WTC11 (cell line): Measurements from ENCODE around the gene PRR5L. TPM values are rescaled to one million over a fixed set of nuclear protein-coding genes. Genes with fewer than 3 reads are reported as not detected.
A peak's percentile ranks its signal among the peaks of the same experiment; 100 is the strongest.
"Not testable (repeated sequence)": the region's sequence is repeated elsewhere in the genome, so short reads cannot be mapped to it uniquely, and the experiment has no call there.

ENCODE experiments used
- ATAC-seq: fragments of 200-7000 bp; cut with Tn5 transposase; 2 replicates; pipeline ENCODE4 v1.10.0; 2021; ENCODE audit warnings: mild to moderate bottlenecking, moderate library complexity
- CTCF ChIA-PET: fragments of 300-600 bp; sonication (Branson Sonifier 250); formaldehyde crosslinking; loops from one replicate; lab custom pipeline; 2021; ENCODE audit warnings: antibody characterized with exemption; lab: Charles Lee
- POLR2A ChIA-PET: fragments of 350-600 bp; sonication (Branson Sonifier 250); formaldehyde crosslinking; loops from one replicate; lab custom pipeline; 2021; ENCODE audit warnings: antibody characterized with exemption; lab: Charles Lee
- DNase-seq: peaks from one replicate; pipeline ENCODE4 v3.0.0; 2021; ENCODE audit warnings: low spot score
- H3K27ac Mint-ChIP-seq: 2 replicates; pipeline ENCODE4 v1.8.0; 2021; ENCODE audit warnings: mixed read lengths
- H3K27me3 Mint-ChIP-seq: 2 replicates; pipeline ENCODE4 v1.8.0; 2021; ENCODE audit warnings: low read depth, mild to moderate bottlenecking, moderate library complexity, mixed read lengths
- H3K36me3 Mint-ChIP-seq: 2 replicates; pipeline ENCODE4 v1.8.0; 2021; ENCODE audit warnings: mixed read lengths
- H3K4me1 Mint-ChIP-seq: 2 replicates; pipeline ENCODE4 v1.8.0; 2022; ENCODE audit warnings: mixed read lengths
- H3K4me3 Mint-ChIP-seq: 2 replicates; pipeline ENCODE4 v1.8.0; 2021; ENCODE audit warnings: mild to moderate bottlenecking, moderate library complexity, mixed read lengths
- H3K9me3 Mint-ChIP-seq: 2 replicates; pipeline ENCODE4 v1.8.0; 2021; ENCODE audit warnings: mixed read lengths
- ATF1 ChIP-seq: sonication (generic); formaldehyde crosslinking; IDR thresholded peaks from 2 replicates; pipeline ENCODE4 v1.8.1; 2023; ENCODE audit warnings: mild to moderate bottlenecking, moderate library complexity, missing genetic modification reagents
- CREB1 ChIP-seq: sonication (generic); formaldehyde crosslinking; IDR thresholded peaks from 2 replicates; pipeline ENCODE4 v1.8.0; 2023; ENCODE audit warnings: mild to moderate bottlenecking, missing genetic modification reagents
- ESRRA ChIP-seq: sonication (generic); formaldehyde crosslinking; IDR thresholded peaks from 2 replicates; pipeline ENCODE4 v1.8.1; 2022; ENCODE audit warnings: mild to moderate bottlenecking, missing genetic modification reagents, borderline replicate concordance
- IRF1 ChIP-seq: sonication (generic); formaldehyde crosslinking; IDR thresholded peaks from 2 replicates; pipeline ENCODE4 v1.8.0; 2023; ENCODE audit warnings: missing genetic modification reagents
- MAX ChIP-seq: sonication (generic); formaldehyde crosslinking; IDR thresholded peaks from 2 replicates; pipeline ENCODE4 v1.8.0; 2022; ENCODE audit warnings: mild to moderate bottlenecking, missing genetic modification reagents
- MLX ChIP-seq: sonication (generic); formaldehyde crosslinking; IDR thresholded peaks from 2 replicates; pipeline ENCODE4 v1.8.1; 2023; ENCODE audit warnings: mild to moderate bottlenecking, missing genetic modification reagents, moderate library complexity
- MYBL2 ChIP-seq: sonication (generic); formaldehyde crosslinking; IDR thresholded peaks from 2 replicates; pipeline ENCODE4 v1.8.1; 2023; ENCODE audit warnings: mild to moderate bottlenecking, moderate library complexity, missing genetic modification reagents
- NFYB ChIP-seq: sonication (generic); formaldehyde crosslinking; conservative IDR thresholded peaks from 2 replicates; pipeline ENCODE4 v1.8.0; 2022; ENCODE audit warnings: low read depth, missing genetic modification reagents
- NR2C2 ChIP-seq: sonication (generic); formaldehyde crosslinking; IDR thresholded peaks from 2 replicates; pipeline ENCODE4 v1.8.0; 2022; ENCODE audit warnings: mild to moderate bottlenecking, missing genetic modification reagents
- SOX15 ChIP-seq: fragments of 250-450 bp; sonication (Bioruptor Pico); IDR thresholded peaks from 2 replicates; pipeline ENCODE4 v1.9.0; 2021; ENCODE audit warnings: mild to moderate bottlenecking
- SP1 ChIP-seq: sonication (generic); formaldehyde crosslinking; conservative IDR thresholded peaks from 2 replicates; pipeline ENCODE4 v1.8.1; 2022; ENCODE audit warnings: missing genetic modification reagents
- STAT6 ChIP-seq: sonication (generic); formaldehyde crosslinking; conservative IDR thresholded peaks from 2 replicates; pipeline ENCODE4 v1.8.1; 2023; ENCODE audit warnings: mild to moderate bottlenecking, low read depth, missing genetic modification reagents, moderate library complexity
- ZBTB21 ChIP-seq: sonication (generic); formaldehyde crosslinking; IDR thresholded peaks from 2 replicates; pipeline ENCODE4 v1.8.1; 2023; ENCODE audit warnings: mild to moderate bottlenecking, missing genetic modification reagents, borderline replicate concordance
- ZNF138 ChIP-seq: sonication (generic); formaldehyde crosslinking; conservative IDR thresholded peaks from 2 replicates; pipeline ENCODE4 v1.8.1; 2022; ENCODE audit warnings: mild to moderate bottlenecking, moderate library complexity, missing genetic modification reagents
- ZNF512 ChIP-seq: sonication (generic); formaldehyde crosslinking; IDR thresholded peaks from 2 replicates; pipeline ENCODE4 v1.8.1; 2022; ENCODE audit warnings: missing genetic modification reagents, borderline replicate concordance
- total RNA-seq: library from RNA; stranded (reverse); gene quantifications from 3 replicates; pipeline ENCODE4 v1.2.3, GENCODE V29; 2021
- TF ChIP-seq, protein P1 (sequence below): fragments of 250-450 bp; sonication (Bioruptor Pico); IDR thresholded peaks from 2 replicates; pipeline ENCODE4 v1.8.0; 2021; ENCODE audit warnings: mild to moderate bottlenecking
- TF ChIP-seq, protein P2 (sequence below): sonication (generic); formaldehyde crosslinking; IDR thresholded peaks from 2 replicates; pipeline ENCODE4 v1.8.1; 2022; ENCODE audit warnings: mild to moderate bottlenecking, moderate library complexity, missing genetic modification reagents
- TF ChIP-seq, protein P3 (sequence below): sonication (generic); formaldehyde crosslinking; IDR thresholded peaks from 2 replicates; pipeline ENCODE4 v1.8.1; 2023; ENCODE audit warnings: mild to moderate bottlenecking, missing genetic modification reagents

PRR5L gene
- total RNA-seq, 1 experiment from 2014 or later = 3.9 TPM

DNA sequence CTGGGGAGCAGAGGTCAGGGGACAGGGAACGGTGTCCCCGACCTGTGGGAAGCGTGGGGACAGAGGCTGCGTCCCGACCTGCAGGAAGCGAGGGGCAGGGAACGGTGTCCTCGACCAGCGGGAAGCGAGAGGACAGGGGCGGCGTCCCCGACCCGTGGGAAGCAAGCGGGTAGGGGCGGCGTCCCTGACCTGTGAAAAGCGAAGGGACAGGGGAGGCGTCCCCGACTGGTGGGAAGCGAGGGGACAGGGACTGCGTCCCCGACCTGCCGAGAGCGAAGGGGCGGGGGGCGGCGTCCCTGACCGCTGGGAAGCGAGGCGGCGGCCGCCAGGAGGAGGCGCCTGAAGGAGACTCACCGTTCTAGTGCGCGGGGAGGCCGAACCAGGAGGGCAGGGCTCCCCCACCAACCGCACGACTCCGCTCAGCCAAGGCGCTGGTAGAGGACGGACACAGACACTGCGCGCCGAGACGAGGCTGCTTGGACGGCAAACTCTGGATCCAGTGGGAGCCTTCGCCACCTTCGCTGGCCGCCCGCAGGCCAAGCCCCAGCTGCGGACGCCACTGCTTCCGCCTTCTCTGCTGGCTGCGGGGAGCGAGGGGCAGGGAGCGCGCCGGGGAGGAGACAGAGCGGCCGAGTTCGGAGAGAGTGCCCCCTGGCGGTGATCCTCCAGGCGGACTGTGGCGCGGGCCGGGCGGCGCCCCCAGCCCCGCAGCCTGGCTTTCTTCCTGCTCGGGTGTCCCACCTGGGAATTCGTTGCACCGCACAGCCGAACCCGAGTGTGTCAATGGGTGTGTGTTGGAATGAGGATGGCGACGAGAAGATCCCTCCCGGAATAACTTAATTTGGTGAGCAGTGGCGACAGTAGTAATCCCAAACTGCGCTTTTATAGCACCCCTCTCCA lies 213.9 kb downstream of the PRR5L start, which contains the start of gene TRAF6 (continued):
- peak; percentile 71; the same call in 1 of the 2 replicates for TF ChIP-seq MYBL2 (CRISPR knock-in tag)
- TF ChIP-seq, protein P1, sequence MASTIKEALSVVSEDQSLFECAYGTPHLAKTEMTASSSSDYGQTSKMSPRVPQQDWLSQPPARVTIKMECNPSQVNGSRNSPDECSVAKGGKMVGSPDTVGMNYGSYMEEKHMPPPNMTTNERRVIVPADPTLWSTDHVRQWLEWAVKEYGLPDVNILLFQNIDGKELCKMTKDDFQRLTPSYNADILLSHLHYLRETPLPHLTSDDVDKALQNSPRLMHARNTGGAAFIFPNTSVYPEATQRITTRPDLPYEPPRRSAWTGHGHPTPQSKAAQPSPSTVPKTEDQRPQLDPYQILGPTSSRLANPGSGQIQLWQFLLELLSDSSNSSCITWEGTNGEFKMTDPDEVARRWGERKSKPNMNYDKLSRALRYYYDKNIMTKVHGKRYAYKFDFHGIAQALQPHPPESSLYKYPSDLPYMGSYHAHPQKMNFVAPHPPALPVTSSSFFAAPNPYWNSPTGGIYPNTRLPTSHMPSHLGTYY (CRISPR knock-in tag) = no peak
- no peak for TF ChIP-seq ATF1 (CRISPR knock-in tag)
- 0 out of 2 replicates have a peak, but pooled peaks have one; percentile 35 for TF ChIP-seq IRF1 (CRISPR knock-in tag)
- TF ChIP-seq MAX (CRISPR knock-in tag) = peak; percentile 49
- TF ChIP-seq NFYB (CRISPR knock-in tag) = no peak
- TF ChIP-seq STAT6 (CRISPR knock-in tag) = no peak
- TF ChIP-seq, protein P2, sequence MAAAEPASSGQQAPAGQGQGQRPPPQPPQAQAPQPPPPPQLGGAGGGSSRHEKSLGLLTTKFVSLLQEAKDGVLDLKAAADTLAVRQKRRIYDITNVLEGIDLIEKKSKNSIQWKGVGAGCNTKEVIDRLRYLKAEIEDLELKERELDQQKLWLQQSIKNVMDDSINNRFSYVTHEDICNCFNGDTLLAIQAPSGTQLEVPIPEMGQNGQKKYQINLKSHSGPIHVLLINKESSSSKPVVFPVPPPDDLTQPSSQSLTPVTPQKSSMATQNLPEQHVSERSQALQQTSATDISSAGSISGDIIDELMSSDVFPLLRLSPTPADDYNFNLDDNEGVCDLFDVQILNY (CRISPR knock-in tag) = 0 out of 2 replicates have a peak, but pooled peaks have one; percentile 47
- no peak for TF ChIP-seq ZNF138 (CRISPR knock-in tag)

DNA sequence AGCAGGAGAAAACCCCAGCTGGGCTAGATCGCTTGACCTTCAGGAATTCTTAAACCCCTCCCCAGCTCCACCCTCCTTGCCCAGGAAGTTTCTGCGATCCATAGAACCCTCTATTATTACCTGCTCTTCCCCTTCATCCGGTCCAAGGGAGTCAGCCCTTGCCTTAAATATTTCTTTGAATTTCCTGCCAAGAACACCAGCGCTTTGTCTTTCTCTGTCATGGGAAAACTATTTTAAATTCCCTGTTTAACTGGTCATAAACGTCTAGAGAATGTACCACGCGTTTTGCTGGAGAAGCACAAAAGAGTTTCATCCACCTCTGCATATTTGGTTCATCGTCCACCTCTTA lies 214.5 kb downstream of the PRR5L start:
- Mint-ChIP-seq H3K9me3 (peaks cover 34% of the 10 kb centered on the region), H3K4me1 (peaks cover 11% of the 10 kb centered on the region), H3K36me3 (peaks cover 9% of the 10 kb centered on the region; the same call in 1 of the 2 replicates), H3K27ac (no peak overlapping the region), H3K27me3 (peaks cover 46% of the 10 kb centered on the region), H3K4me3 (peak overlapping the region; percentile 96)
- POLR2A ChIA-PET = interaction anchor here (0.7 kb wide), 1 partner anchor 11 kb away, joined by 4 read pairs; no protein-coding TSS in a partner anchor
- DNase-seq (no peak), ATAC-seq (peak; percentile 57)
- TF ChIP-seq ZNF512 (no peak), ESRRA (CRISPR knock-in tag) (no peak), MYBL2 (CRISPR knock-in tag) (no peak), MLX (CRISPR knock-in tag) (no peak), SOX15 (CRISPR knock-in tag) (no peak), SP1 (CRISPR knock-in tag) (no peak), NR2C2 (CRISPR knock-in tag) (no peak), CREB1 (CRISPR knock-in tag) (no peak), ZBTB21 (CRISPR knock-in tag) (no peak)
- TF ChIP-seq, protein P3, sequence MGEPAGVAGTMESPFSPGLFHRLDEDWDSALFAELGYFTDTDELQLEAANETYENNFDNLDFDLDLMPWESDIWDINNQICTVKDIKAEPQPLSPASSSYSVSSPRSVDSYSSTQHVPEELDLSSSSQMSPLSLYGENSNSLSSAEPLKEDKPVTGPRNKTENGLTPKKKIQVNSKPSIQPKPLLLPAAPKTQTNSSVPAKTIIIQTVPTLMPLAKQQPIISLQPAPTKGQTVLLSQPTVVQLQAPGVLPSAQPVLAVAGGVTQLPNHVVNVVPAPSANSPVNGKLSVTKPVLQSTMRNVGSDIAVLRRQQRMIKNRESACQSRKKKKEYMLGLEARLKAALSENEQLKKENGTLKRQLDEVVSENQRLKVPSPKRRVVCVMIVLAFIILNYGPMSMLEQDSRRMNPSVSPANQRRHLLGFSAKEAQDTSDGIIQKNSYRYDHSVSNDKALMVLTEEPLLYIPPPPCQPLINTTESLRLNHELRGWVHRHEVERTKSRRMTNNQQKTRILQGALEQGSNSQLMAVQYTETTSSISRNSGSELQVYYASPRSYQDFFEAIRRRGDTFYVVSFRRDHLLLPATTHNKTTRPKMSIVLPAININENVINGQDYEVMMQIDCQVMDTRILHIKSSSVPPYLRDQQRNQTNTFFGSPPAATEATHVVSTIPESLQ (CRISPR knock-in tag) = no peak
- CTCF ChIA-PET = interaction anchor here (0.7 to 2.5 kb wide), 7 partner anchors 10 to 236 kb away, joined by 3 to 8 read pairs (median 5); no protein-coding TSS in a partner anchor

GRCh38 chr11:36511062-36511461 lies 215.0 kb downstream of the PRR5L start:
- CTCF ChIA-PET = interaction anchor here (0.7 to 1.4 kb wide), 6 partner anchors 10 to 219 kb away, joined by 3 to 7 read pairs (median 4); no protein-coding TSS in a partner anchor
- not testable (repeated sequence) for H3K27ac Mint-ChIP-seq

More at GRCh38 chr11:36511062-36511461, 215.0 kb downstream of the PRR5L start:
- peaks cover 11% of the 10 kb centered on the region for H3K4me1 Mint-ChIP-seq
- DNase-seq, POLR2A ChIA-PET, ATAC-seq: not testable (repeated sequence)
- peaks cover 48% of the 10 kb centered on the region for H3K27me3 Mint-ChIP-seq
- H3K9me3 Mint-ChIP-seq = peaks cover 38% of the 10 kb centered on the region
- H3K4me3 Mint-ChIP-seq = peak overlapping the region; percentile 96
- peaks cover 11% of the 10 kb centered on the region; the same call in 1 of the 2 replicates for H3K36me3 Mint-ChIP-seq
